ENCODE data around the gene GIGYF2.

DNA sequence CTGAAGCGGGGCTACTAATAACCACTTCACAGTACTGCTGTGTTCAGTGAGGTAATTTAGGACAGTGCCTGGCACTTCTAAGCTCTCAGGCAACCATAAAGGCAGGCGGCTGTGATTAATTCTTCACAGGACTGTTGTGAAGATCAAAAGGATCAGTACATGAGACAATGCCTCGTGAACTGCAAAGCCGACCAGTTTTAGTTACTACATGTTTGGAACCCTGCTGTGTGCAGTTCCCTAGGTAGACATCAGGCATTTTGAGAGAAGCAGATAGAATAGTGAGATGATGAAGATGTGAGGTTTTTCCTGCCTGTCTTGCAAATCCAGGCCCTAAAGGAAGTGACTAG is 44.7 kb upstream of the GIGYF2 start:
- TF ChIP-seq ZFX (IDR thresholded peaks at IDR 0.05) (no peak), CTCF (conservative IDR thresholded peaks at IDR 0.05) (no peak)
